Smooth muscle cell (in vitro differentiated cells): ENCODE data around the gene FER1L5. TPM values are rescaled to one million over a fixed set of nuclear protein-coding genes. Genes with fewer than 3 reads are reported as not detected.
"Not testable (repeated sequence)": the region's sequence is repeated elsewhere in the genome, so short reads cannot be mapped to it uniquely, and the experiment has no call there.

Source experiments
- DNase-seq: peaks from one replicate; lab custom pipeline; 2025; ENCODE audit not compliant: unreplicated experiment; lab: John Stamatoyannopoulos, UW
- H2AFZ ChIP-seq: fragments of 200-600 bp; sonication (generic); 2 replicates; pipeline ENCODE4 v1.6.0; 2016; ENCODE audit warnings: antibody characterized with exemption, low read depth, mild to moderate bottlenecking
- H3F3A ChIP-seq: fragments of 200-600 bp; sonication (generic); 2 replicates; pipeline ENCODE4 v1.6.0; 2017; ENCODE audit warnings: antibody characterized with exemption, low read depth
- H3K27ac ChIP-seq: fragments of 200-600 bp; sonication (generic); 2 replicates; pipeline ENCODE4 v1.5.1; 2016; ENCODE audit warnings: low read depth, mild to moderate bottlenecking
- H3K27me3 ChIP-seq: fragments of 200-600 bp; sonication (generic); 2 replicates; pipeline ENCODE4 v1.6.1; 2016; ENCODE audit warnings: low read depth, mild to moderate bottlenecking
- H3K36me3 ChIP-seq: fragments of 200-600 bp; sonication (generic); 2 replicates; pipeline ENCODE4 v1.5.1; 2016; ENCODE audit warnings: low read depth
- H3K4me1 ChIP-seq: fragments of 200-600 bp; sonication (generic); 2 replicates; pipeline ENCODE4 v1.5.1; 2016; ENCODE audit warnings: low read depth
- H3K4me2 ChIP-seq: fragments of 200-600 bp; sonication (generic); 2 replicates; pipeline ENCODE4 v1.6.0; 2016; ENCODE audit warnings: mild to moderate bottlenecking
- H3K4me3 ChIP-seq: fragments of 200-600 bp; sonication (generic); 2 replicates; pipeline ENCODE4 v1.5.1; 2016; ENCODE audit warnings: mild to moderate bottlenecking
- H3K79me2 ChIP-seq: fragments of 200-600 bp; sonication (generic); 2 replicates; pipeline ENCODE4 v1.6.0; 2016; ENCODE audit warnings: low read depth, mild to moderate bottlenecking
- H3K9ac ChIP-seq: fragments of 200-600 bp; sonication (generic); 2 replicates; pipeline ENCODE4 v1.6.0; 2016; ENCODE audit warnings: low read depth
- H3K9me3 ChIP-seq: fragments of 200-600 bp; sonication (generic); replicated peaks from 2 replicates; pipeline ENCODE4 v1.5.1; 2016; ENCODE audit warnings: low read depth
- H4K20me1 ChIP-seq: fragments of 200-600 bp; sonication (generic); 2 replicates; pipeline ENCODE4 v1.6.0; 2016; ENCODE audit warnings: low read depth
- CTCF ChIP-seq: fragments of 200-600 bp; sonication (generic); IDR thresholded peaks from 2 replicates; pipeline ENCODE4 v1.5.1; 2017; ENCODE audit warnings: borderline replicate concordance, mild to moderate bottlenecking, antibody characterized with exemption; ENCODE audit not compliant: insufficient read depth, poor library complexity, severe bottlenecking
- WGBS: methylation state at CpG from one replicate; pipeline ENCODE4 v1.1.7; 2016; ENCODE audit warnings: low lambda C conversion rate; 5-methylcytosine and 5-hydroxymethylcytosine counted together
- polyA plus RNA-seq: library from polyadenylated mRNA; unstranded; fragments of >200 nt; fragmentation: Nextera tagmentation; extraction: Ambion mirVana; gene quantifications from 2 replicates; pipeline ENCODE4 v1.2.1, GENCODE V29; 2016
- total RNA-seq: library from RNA; depleted of rRNA; stranded (reverse); fragments of >200 nt; gene quantifications from 2 replicates; pipeline ENCODE4 v1.2.3, GENCODE V29; 2014

Gene FER1L5
- total and polyA plus RNA-seq, 2 experiments from 2014 or later, result not detected

GRCh38 chr2:96663829-96664228 lies 21.3 kb downstream of the FER1L5 start:
- Histone ChIP-seq H3K4me2 (no peak overlapping the region), H3K9ac (no peak overlapping the region), H3K27ac (no peak overlapping the region), H3K79me2 (no peaks in the 10 kb centered on the region), H3K4me1 (no peaks in the 10 kb centered on the region), H3K4me3 (no peak overlapping the region), H3K27me3 (no peaks in the 10 kb centered on the region), H3K36me3 (no peaks in the 10 kb centered on the region), H2AFZ (no peak overlapping the region), H4K20me1 (no peaks in the 10 kb centered on the region), H3F3A (no peaks in the 10 kb centered on the region), H3K9me3 (no peaks in the 10 kb centered on the region)
- TF ChIP-seq CTCF, result no peak
- 93% methylated on average over 7 of the region's 7 CpGs for WGBS
- DNase-seq, result no peak

- H3K36me3 ChIP-seq, result no peaks in the 10 kb centered on the region
- no peaks in the 10 kb centered on the region for H3K4me1 ChIP-seq
- H4K20me1 ChIP-seq, result no peaks in the 10 kb centered on the region
- H3K79me2 ChIP-seq, result no peaks in the 10 kb centered on the region
- no peak overlapping the region for H2AFZ ChIP-seq
- no peak for DNase-seq
- peak overlapping the region; percentile 42 for H3K9ac ChIP-seq
- WGBS, result 96% methylated on average over 3 of the region's 3 CpGs
- H3K27ac ChIP-seq, result peak overlapping the region; percentile 89
- no peaks in the 10 kb centered on the region for H3K27me3 ChIP-seq
- peak overlapping the region; percentile 41 for H3K4me2 ChIP-seq
- no peaks in the 10 kb centered on the region for H3F3A ChIP-seq
- no peak overlapping the region for H3K4me3 ChIP-seq
- TF ChIP-seq CTCF, result no peak
- H3K9me3 ChIP-seq, result no peaks in the 10 kb centered on the region
These were observed 21.9 kb downstream of the FER1L5 start for GRCh38 chr2:96664366-96664925.

GRCh38 chr2:96665083-96665569 lies 22.6 kb downstream of the FER1L5 start:
- Histone ChIP-seq H3K79me2 (no peaks in the 10 kb centered on the region), H4K20me1 (no peaks in the 10 kb centered on the region), H3K36me3 (no peaks in the 10 kb centered on the region), H3K4me1 (no peaks in the 10 kb centered on the region), H3K9ac (peak overlapping the region; percentile 42), H3K9me3 (no peaks in the 10 kb centered on the region), H3K27me3 (no peaks in the 10 kb centered on the region), H3K27ac (peak overlapping the region; percentile 89), H3F3A (no peaks in the 10 kb centered on the region), H2AFZ (no peak overlapping the region), H3K4me3 (no peak overlapping the region), H3K4me2 (peak overlapping the region; percentile 41)
- WGBS, result 37% methylated on average over 3 of the region's 3 CpGs
- no peak for DNase-seq
- TF ChIP-seq CTCF, result no peak

GRCh38 chr2:96665717-96666116 lies 23.2 kb downstream of the FER1L5 start:
- not testable (repeated sequence) for H2AFZ ChIP-seq, H3K36me3 ChIP-seq, DNase-seq, H3K9ac ChIP-seq, H3K27me3 ChIP-seq, H3K79me2 ChIP-seq, H3F3A ChIP-seq, H3K4me3 ChIP-seq, H3K9me3 ChIP-seq, H3K4me1 ChIP-seq, H4K20me1 ChIP-seq
- peak overlapping the region; percentile 89 for H3K27ac ChIP-seq
- WGBS, result 89% methylated on average over 3 of the region's 3 CpGs
- H3K4me2 ChIP-seq, result peak overlapping the region; percentile 40
